GM18870 (cell line): ENCODE measurements around the gene SRGAP1.
"Not testable (repeated sequence)": the region's sequence is repeated elsewhere in the genome, so short reads cannot be mapped to it uniquely, and the experiment has no call there.

Source experiments
- ATAC-seq: cut with Tn5 transposase; IDR thresholded peaks from one replicate; pipeline ENCODE4 v1.9.1; 2021; ENCODE audit warnings: moderate library complexity; ENCODE audit not compliant: unreplicated experiment

Gene SRGAP1

GRCh38 chr12:63999853-64000252, 155.4 kb downstream of the SRGAP1 start:
- ATAC-seq, result no peak

GRCh38 chr12:64001439-64001838, 156.9 kb downstream of the SRGAP1 start:
- ATAC-seq, result no peak

- no peak for ATAC-seq
Observed at GRCh38 chr12:64004641-64005040, 160.1 kb downstream of the SRGAP1 start.

- no peak for ATAC-seq
Observed at GRCh38 chr12:64006211-64006825, 161.8 kb downstream of the SRGAP1 start.

GRCh38 chr12:64007853-64008252, 163.4 kb downstream of the SRGAP1 start:
- no peak for ATAC-seq

- no peak for ATAC-seq
Observed at GRCh38 chr12:64008596-64008995, 164.1 kb downstream of the SRGAP1 start.

- peak; percentile 49 for ATAC-seq
Observed at GRCh38 chr12:64009321-64010068, 165.0 kb downstream of the SRGAP1 start.

GRCh38 chr12:64010069-64010686, 165.7 kb downstream of the SRGAP1 start:
- peak; percentile 95 for ATAC-seq

GRCh38 chr12:64016521-64016920, 172.0 kb downstream of the SRGAP1 start:
- no peak for ATAC-seq

- ATAC-seq, result not testable (repeated sequence)
Observed at GRCh38 chr12:64018116-64018515, 173.6 kb downstream of the SRGAP1 start.

GRCh38 chr12:64018524-64018923, 174.0 kb downstream of the SRGAP1 start:
- no peak for ATAC-seq

GRCh38 chr12:64019101-64019500, 174.6 kb downstream of the SRGAP1 start:
- ATAC-seq, result no peak

- ATAC-seq, result no peak
Observed at GRCh38 chr12:64019654-64020053, 175.2 kb downstream of the SRGAP1 start.

GRCh38 chr12:64025174-64025958, 180.9 kb downstream of the SRGAP1 start:
- no peak for ATAC-seq

GRCh38 chr12:64027311-64027710, 182.8 kb downstream of the SRGAP1 start:
- no peak for ATAC-seq

- ATAC-seq, result no peak
Observed at GRCh38 chr12:64028541-64028940, 184.0 kb downstream of the SRGAP1 start.

GRCh38 chr12:64029013-64029857, 184.7 kb downstream of the SRGAP1 start:
- no peak for ATAC-seq

GRCh38 chr12:64030155-64030554, 185.7 kb downstream of the SRGAP1 start:
- no peak for ATAC-seq

- not testable (repeated sequence) for ATAC-seq
Observed at GRCh38 chr12:64034056-64034455, 189.6 kb downstream of the SRGAP1 start.

GRCh38 chr12:64034901-64035576, 190.5 kb downstream of the SRGAP1 start:
- ATAC-seq, result no peak
